ENCODE results near the gene THOC7. TPM values are rescaled to one million over a fixed set of nuclear protein-coding genes. Genes with fewer than 3 reads are reported as not detected.

Gene THOC7
- total RNA-seq, 1 experiment from 2014 or later: 78.3 TPM

DNA sequence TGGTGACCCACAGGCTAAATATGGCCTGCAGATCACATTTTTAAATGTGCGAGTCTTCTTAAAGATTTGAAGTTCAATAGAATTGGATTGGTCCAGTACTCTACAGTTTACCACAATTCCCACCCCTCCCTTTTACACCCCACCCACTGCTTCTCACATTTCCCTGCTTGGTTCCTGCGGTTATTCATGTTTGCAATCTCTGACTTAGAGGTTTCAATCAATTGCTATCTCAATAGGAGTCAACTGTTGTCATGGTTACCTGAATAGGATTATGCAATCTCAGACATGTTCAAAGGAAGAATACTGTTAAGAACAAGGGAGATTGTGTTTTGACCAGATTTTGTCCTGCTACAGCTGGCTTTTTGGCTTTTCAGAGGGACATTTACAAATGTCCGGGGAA is 49.4 kb downstream of the THOC7 start:
- no peaks in the 10 kb centered on the region for H3K4me1 ChIP-seq
- no TSS peak for BruUV-seq (replicated peaks)
- no peak for TF ChIP-seq CTCF (IDR thresholded peaks at IDR 0.05; ENCODE audit: insufficient read depth in 1 of 2, low read depth in 1 of 2, low read length in 1 of 2, severe bottlenecking in 1 of 2, unreplicated experiment in 1 of 2)
- CTCF ChIA-PET: interaction anchor here (0.7 kb wide), 1 partner anchor 449 kb away, joined by 3 read pairs; no protein-coding TSS in a partner anchor
- Mint-ChIP-seq H3K4me3 (ENCODE audit: unreplicated experiment) (no peak overlapping the region), H3K9me3 (ENCODE audit: unreplicated experiment) (no peaks in the 10 kb centered on the region), H3K27ac (ENCODE audit: unreplicated experiment) (no peak overlapping the region), H3K36me3 (ENCODE audit: insufficient read depth, unreplicated experiment) (no peaks in the 10 kb centered on the region), H3K27me3 (ENCODE audit: insufficient read depth, unreplicated experiment) (no peaks in the 10 kb centered on the region), H3K4me1 (ENCODE audit: low read depth, unreplicated experiment) (no peaks in the 10 kb centered on the region)
- H3K36me3 ChIP-seq (ENCODE audit: control insufficient read depth, insufficient read depth, low read length): no peaks in the 10 kb centered on the region
- POLR2A ChIA-PET: no interaction called here
- intact Hi-C loops (cut with micrococcal nuclease; ENCODE audit: unreplicated experiment): no loop called here
- DNase-seq: no peak
- no peaks in the 10 kb centered on the region for H3K9me3 ChIP-seq
- H3K4me3 ChIP-seq (ENCODE audit: low read depth, low read length): no peak overlapping the region
- H3K27me3 ChIP-seq (replicated peaks; ENCODE audit: control insufficient read depth, insufficient read depth, low read length): no peaks in the 10 kb centered on the region

DNA sequence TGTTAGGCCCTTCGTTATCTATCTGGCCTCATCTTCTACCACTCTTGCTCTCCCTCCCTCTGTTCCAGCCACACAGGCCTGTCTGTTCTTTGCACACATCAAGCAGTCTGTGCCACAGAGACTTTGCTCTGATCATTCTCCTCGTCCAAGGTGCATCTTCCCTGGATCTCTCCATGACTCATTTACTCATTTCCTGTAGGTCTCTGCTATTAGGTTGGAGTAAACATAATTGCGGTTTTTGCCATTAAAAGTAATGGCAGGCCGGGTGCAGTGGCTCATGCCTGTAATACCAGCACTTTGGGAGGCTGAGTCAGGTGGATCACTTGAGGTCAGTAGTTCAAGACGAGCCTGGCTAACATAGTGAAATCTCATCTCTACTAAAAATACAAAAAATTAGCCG is 54.0 kb downstream of the THOC7 start:
- POLR2A ChIA-PET: no interaction called here
- no peaks in the 10 kb centered on the region for H3K4me1 Mint-ChIP-seq (ENCODE audit: low read depth, unreplicated experiment)
- BruUV-seq (replicated peaks): no TSS peak

GRCh38 chr3:63808633-63809032 is 55.0 kb downstream of the THOC7 start:
- intact Hi-C loops (cut with micrococcal nuclease; ENCODE audit: unreplicated experiment): no loop called here
- no peaks in the 10 kb centered on the region for H3K36me3 Mint-ChIP-seq (ENCODE audit: insufficient read depth, unreplicated experiment)
- no peaks in the 10 kb centered on the region for H3K27me3 ChIP-seq (replicated peaks; ENCODE audit: control insufficient read depth, insufficient read depth, low read length)
- no peaks in the 10 kb centered on the region for H3K9me3 ChIP-seq
- H3K4me1 Mint-ChIP-seq (ENCODE audit: low read depth, unreplicated experiment): no peaks in the 10 kb centered on the region
- no peak for DNase-seq
- H3K4me1 ChIP-seq: no peaks in the 10 kb centered on the region
- no peak overlapping the region for H3K4me3 ChIP-seq (ENCODE audit: low read depth, low read length)
- POLR2A ChIA-PET: no interaction called here
- H3K36me3 ChIP-seq (ENCODE audit: control insufficient read depth, insufficient read depth, low read length): no peaks in the 10 kb centered on the region
- peaks cover 3% of the 10 kb centered on the region for H3K27me3 Mint-ChIP-seq (ENCODE audit: insufficient read depth, unreplicated experiment)
- no peaks in the 10 kb centered on the region for H3K9me3 Mint-ChIP-seq (ENCODE audit: unreplicated experiment)
- H3K27ac Mint-ChIP-seq (ENCODE audit: unreplicated experiment): no peak overlapping the region
- no peak for TF ChIP-seq CTCF (IDR thresholded peaks at IDR 0.05; ENCODE audit: insufficient read depth in 1 of 2, low read depth in 1 of 2, low read length in 1 of 2, severe bottlenecking in 1 of 2, unreplicated experiment in 1 of 2)
- CTCF ChIA-PET: no interaction called here
- no TSS peak for BruUV-seq (replicated peaks)
- no peak overlapping the region for H3K4me3 Mint-ChIP-seq (ENCODE audit: unreplicated experiment)

More for the DNA sequence above, 54.0 kb downstream of the THOC7 start:
- Mint-ChIP-seq H3K36me3 (ENCODE audit: insufficient read depth, unreplicated experiment) (no peaks in the 10 kb centered on the region), H3K27me3 (ENCODE audit: insufficient read depth, unreplicated experiment) (no peaks in the 10 kb centered on the region), H3K4me3 (ENCODE audit: unreplicated experiment) (no peak overlapping the region), H3K27ac (ENCODE audit: unreplicated experiment) (no peak overlapping the region), H3K9me3 (ENCODE audit: unreplicated experiment) (no peaks in the 10 kb centered on the region)
- no peak for TF ChIP-seq CTCF (IDR thresholded peaks at IDR 0.05; ENCODE audit: insufficient read depth in 1 of 2, low read depth in 1 of 2, low read length in 1 of 2, severe bottlenecking in 1 of 2, unreplicated experiment in 1 of 2)
- CTCF ChIA-PET: no interaction called here
- Histone ChIP-seq H3K4me3 (ENCODE audit: low read depth, low read length) (no peak overlapping the region), H3K36me3 (ENCODE audit: control insufficient read depth, insufficient read depth, low read length) (no peaks in the 10 kb centered on the region), H3K27me3 (replicated peaks; ENCODE audit: control insufficient read depth, insufficient read depth, low read length) (no peaks in the 10 kb centered on the region), H3K4me1 (no peaks in the 10 kb centered on the region), H3K9me3 (no peaks in the 10 kb centered on the region)
- no peak for DNase-seq
- intact Hi-C loops (cut with micrococcal nuclease; ENCODE audit: unreplicated experiment): no loop called here
